Neural progenitor cell (in vitro differentiated cells): Measurements from ENCODE around the gene ELAC2. TPM values are rescaled to one million over a fixed set of nuclear protein-coding genes. Genes with fewer than 3 reads are reported as not detected.

Experiments used
- DNase-seq: peaks from one replicate; pipeline ENCODE4 v3.0.0-alpha.2; 2016; ENCODE audit warnings: low spot score
- H2AFZ ChIP-seq: fragments of 200-600 bp; sonication (generic); replicated peaks from 2 replicates; pipeline ENCODE4 v1.6.1; 2016; ENCODE audit warnings: antibody characterized with exemption
- H3F3A ChIP-seq: fragments of 200-600 bp; sonication (generic); 2 replicates; pipeline ENCODE4 v1.6.1; 2016; ENCODE audit warnings: antibody characterized with exemption, low read depth
- H3K27ac ChIP-seq: fragments of 200-600 bp; sonication (generic); 2 replicates; pipeline ENCODE4 v1.5.1; 2016; ENCODE audit warnings: mild to moderate bottlenecking
- H3K27me3 ChIP-seq: fragments of 200-600 bp; sonication (generic); 2 replicates; pipeline ENCODE4 v1.6.1; 2016; ENCODE audit warnings: mild to moderate bottlenecking, moderate library complexity
- H3K36me3 ChIP-seq: fragments of 200-600 bp; sonication (generic); 2 replicates; pipeline ENCODE4 v1.5.1; 2016
- H3K4me1 ChIP-seq: fragments of 200-600 bp; sonication (generic); 2 replicates; pipeline ENCODE4 v1.6.1; 2016; ENCODE audit warnings: mixed run types
- H3K4me2 ChIP-seq: fragments of 200-600 bp; sonication (generic); 2 replicates; pipeline ENCODE4 v1.6.1; 2016
- H3K4me3 ChIP-seq: fragments of 200-600 bp; sonication (generic); 2 replicates; pipeline ENCODE4 v1.5.1; 2016
- H3K79me2 ChIP-seq: fragments of 200-600 bp; sonication (generic); 2 replicates; pipeline ENCODE4 v1.6.1; 2016; ENCODE audit warnings: low read depth
- H3K9ac ChIP-seq: fragments of 200-600 bp; sonication (generic); 2 replicates; pipeline ENCODE4 v1.6.1; 2016
- H3K9me3 ChIP-seq: fragments of 200-600 bp; sonication (generic); 2 replicates; pipeline ENCODE4 v1.5.1; 2016; ENCODE audit warnings: low read depth
- H4K20me1 ChIP-seq: fragments of 200-600 bp; sonication (generic); 2 replicates; pipeline ENCODE4 v1.6.1; 2016; ENCODE audit warnings: low read depth
- H3K27ac Mint-ChIP-seq: 3 replicates; pipeline ENCODE4 v1.8.0; 2021; ENCODE audit warnings: mixed read lengths
- H3K27me3 Mint-ChIP-seq: 2 replicates; pipeline ENCODE4 v1.8.0; 2022; ENCODE audit warnings: low read depth, mild to moderate bottlenecking, inconsistent platforms, moderate library complexity, mixed read lengths; ENCODE audit not compliant: insufficient read depth
- H3K36me3 Mint-ChIP-seq: 3 replicates; pipeline ENCODE4 v1.8.0; 2021; ENCODE audit warnings: mixed read lengths
- H3K4me1 Mint-ChIP-seq: 3 replicates; pipeline ENCODE4 v1.8.0; 2021; ENCODE audit warnings: mixed read lengths
- H3K4me3 Mint-ChIP-seq: 3 replicates; pipeline ENCODE4 v1.8.0; 2021; ENCODE audit warnings: mild to moderate bottlenecking, moderate library complexity, mixed read lengths
- H3K9me3 Mint-ChIP-seq: 3 replicates; pipeline ENCODE4 v1.8.0; 2020; ENCODE audit warnings: mixed read lengths
- EZH2 ChIP-seq: fragments of 200-600 bp; sonication (generic); IDR thresholded peaks from 2 replicates; pipeline ENCODE4 v1.6.1; 2017; ENCODE audit warnings: antibody characterized with exemption, mild to moderate bottlenecking, moderate library complexity
- EZH2phosphoT487 ChIP-seq: fragments of 200-600 bp; sonication (generic); IDR thresholded peaks from 2 replicates; pipeline ENCODE4 v1.6.1; 2017; ENCODE audit warnings: antibody characterized with exemption
- total RNA-seq: library from RNA; depleted of rRNA; stranded (reverse); fragments of >200 nt; gene quantifications from 2 replicates; pipeline ENCODE4 v1.2.3, GENCODE V29; 2015; ENCODE audit warnings: low replicate concordance
- TF ChIP-seq, protein P1 (sequence below): fragments of 200-600 bp; sonication (generic); IDR thresholded peaks from 2 replicates; pipeline ENCODE4 v1.5.1; 2017; ENCODE audit warnings: antibody characterized with exemption, mild to moderate bottlenecking

Gene ELAC2
- total RNA-seq, 1 donor from 2014 or later: 70.5 TPM

DNA sequence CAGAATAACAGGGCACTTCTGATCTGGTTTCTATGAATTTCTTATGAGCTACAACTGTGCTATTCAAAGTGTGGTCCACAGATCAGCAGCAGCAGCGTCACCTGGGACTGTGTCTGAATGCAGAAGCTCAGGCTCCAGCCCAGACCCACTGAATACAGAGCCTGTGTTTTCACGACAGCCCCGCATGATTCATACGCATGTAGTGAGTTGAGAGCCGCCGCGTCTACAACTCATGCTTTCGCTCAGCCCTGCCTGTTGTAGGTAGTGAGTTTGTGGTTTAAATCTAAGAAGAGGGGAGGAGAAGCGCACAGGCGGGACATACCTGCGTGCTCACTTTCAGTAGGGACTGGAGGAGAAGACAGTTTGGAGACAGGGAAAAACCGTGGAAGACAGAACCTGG lies 28.5 kb upstream of the ELAC2 start:
- no peaks in the 10 kb centered on the region for H3F3A ChIP-seq
- no peaks in the 10 kb centered on the region for H3K36me3 ChIP-seq
- Mint-ChIP-seq H3K4me3 (no peak overlapping the region), H3K27ac (no peak overlapping the region), H3K4me1 (peaks cover 6% of the 10 kb centered on the region), H3K9me3 (no peaks in the 10 kb centered on the region), H3K36me3 (no peaks in the 10 kb centered on the region), H3K27me3 (peaks cover 8% of the 10 kb centered on the region)
- no peak overlapping the region for H3K27ac ChIP-seq
- no peaks in the 10 kb centered on the region for H3K4me1 ChIP-seq
- no peak for DNase-seq
- H3K79me2 ChIP-seq: no peaks in the 10 kb centered on the region
- no peak overlapping the region for H3K9ac ChIP-seq
- no peaks in the 10 kb centered on the region for H4K20me1 ChIP-seq
- no peaks in the 10 kb centered on the region for H3K27me3 ChIP-seq
- no peak for TF ChIP-seq EZH2
- no peak for TF ChIP-seq EZH2phosphoT487
- TF ChIP-seq, protein P1, sequence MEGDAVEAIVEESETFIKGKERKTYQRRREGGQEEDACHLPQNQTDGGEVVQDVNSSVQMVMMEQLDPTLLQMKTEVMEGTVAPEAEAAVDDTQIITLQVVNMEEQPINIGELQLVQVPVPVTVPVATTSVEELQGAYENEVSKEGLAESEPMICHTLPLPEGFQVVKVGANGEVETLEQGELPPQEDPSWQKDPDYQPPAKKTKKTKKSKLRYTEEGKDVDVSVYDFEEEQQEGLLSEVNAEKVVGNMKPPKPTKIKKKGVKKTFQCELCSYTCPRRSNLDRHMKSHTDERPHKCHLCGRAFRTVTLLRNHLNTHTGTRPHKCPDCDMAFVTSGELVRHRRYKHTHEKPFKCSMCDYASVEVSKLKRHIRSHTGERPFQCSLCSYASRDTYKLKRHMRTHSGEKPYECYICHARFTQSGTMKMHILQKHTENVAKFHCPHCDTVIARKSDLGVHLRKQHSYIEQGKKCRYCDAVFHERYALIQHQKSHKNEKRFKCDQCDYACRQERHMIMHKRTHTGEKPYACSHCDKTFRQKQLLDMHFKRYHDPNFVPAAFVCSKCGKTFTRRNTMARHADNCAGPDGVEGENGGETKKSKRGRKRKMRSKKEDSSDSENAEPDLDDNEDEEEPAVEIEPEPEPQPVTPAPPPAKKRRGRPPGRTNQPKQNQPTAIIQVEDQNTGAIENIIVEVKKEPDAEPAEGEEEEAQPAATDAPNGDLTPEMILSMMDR: no peak
- no peak overlapping the region for H3K4me2 ChIP-seq
- peak overlapping the region; percentile 8 for H2AFZ ChIP-seq
- H3K4me3 ChIP-seq: no peak overlapping the region
- no peaks in the 10 kb centered on the region for H3K9me3 ChIP-seq

DNA sequence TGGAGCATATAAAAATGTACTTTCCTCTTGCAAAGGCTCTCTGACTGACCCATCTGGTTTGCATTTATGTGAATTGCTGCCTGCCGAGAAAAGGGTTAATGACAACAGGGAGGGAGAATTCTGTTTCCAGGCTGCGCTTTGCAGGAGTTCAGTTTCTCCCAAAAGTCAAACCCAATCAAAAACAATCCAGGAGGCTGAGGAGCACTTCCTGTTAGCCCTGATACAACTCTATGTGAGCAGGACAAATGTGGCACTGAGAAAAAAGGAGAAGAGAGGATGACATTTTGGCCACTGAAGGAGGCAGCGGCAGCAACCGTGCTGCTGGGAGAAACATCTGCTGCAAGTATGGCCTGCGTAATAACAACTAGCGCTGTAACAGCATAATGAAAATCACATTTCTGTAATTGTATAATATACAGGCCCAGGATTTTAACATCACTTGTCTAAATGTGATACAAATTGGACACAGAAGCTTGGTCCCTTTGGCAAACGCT lies 26.8 kb upstream of the ELAC2 start:
- Histone ChIP-seq H3K36me3 (no peaks in the 10 kb centered on the region), H3K4me1 (no peaks in the 10 kb centered on the region), H2AFZ (peak overlapping the region; percentile 50), H3K27me3 (no peaks in the 10 kb centered on the region), H3K9me3 (no peaks in the 10 kb centered on the region), H3K9ac (no peak overlapping the region), H3K4me3 (no peak overlapping the region), H3K27ac (no peak overlapping the region), H3K79me2 (no peaks in the 10 kb centered on the region), H4K20me1 (no peaks in the 10 kb centered on the region), H3K4me2 (no peak overlapping the region), H3F3A (no peaks in the 10 kb centered on the region)
- peaks cover 6% of the 10 kb centered on the region for H3K4me1 Mint-ChIP-seq
- no peaks in the 10 kb centered on the region for H3K9me3 Mint-ChIP-seq
- no peak overlapping the region for H3K27ac Mint-ChIP-seq
- no peak for TF ChIP-seq EZH2
- TF ChIP-seq EZH2phosphoT487: no peak
- TF ChIP-seq, protein P1: no peak
- no peak overlapping the region for H3K4me3 Mint-ChIP-seq
- DNase-seq: no peak
- H3K27me3 Mint-ChIP-seq: peaks cover 8% of the 10 kb centered on the region
- no peaks in the 10 kb centered on the region for H3K36me3 Mint-ChIP-seq

DNA sequence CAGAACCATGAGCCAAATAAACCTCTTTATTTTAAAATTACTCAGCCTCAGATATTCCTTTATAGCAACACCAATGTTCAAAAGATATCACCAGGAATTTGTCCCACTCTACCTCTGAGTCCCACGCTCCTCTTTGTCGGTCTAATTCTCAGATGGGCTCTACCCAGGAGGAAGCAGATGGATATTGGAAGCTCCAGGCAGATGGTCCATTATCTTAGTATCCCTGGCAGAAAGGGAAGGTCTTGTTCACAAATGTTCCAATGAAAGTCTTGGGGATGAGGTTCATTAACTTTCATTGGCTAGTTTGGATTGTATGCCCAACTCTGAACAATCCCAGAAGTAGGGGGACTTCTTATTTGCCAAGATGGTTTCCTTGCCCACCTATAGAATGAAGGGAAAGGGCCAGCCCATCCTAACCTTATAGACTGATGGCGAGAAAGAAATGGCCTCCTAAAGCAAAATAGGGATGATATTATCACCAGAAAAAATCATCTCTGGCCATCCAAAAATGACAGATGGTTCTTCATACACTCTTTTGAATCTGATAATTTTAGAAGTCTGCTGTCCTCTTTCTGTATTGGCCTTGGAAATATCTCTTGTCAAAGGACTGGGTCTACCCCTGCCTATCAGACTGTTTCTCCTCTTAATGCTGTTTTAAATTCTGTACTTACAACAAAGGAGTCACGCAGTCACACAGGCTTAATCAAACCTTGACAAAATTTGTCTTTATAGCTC lies 21.3 kb upstream of the ELAC2 start:
- Histone ChIP-seq H3K27me3 (no peaks in the 10 kb centered on the region), H4K20me1 (no peaks in the 10 kb centered on the region), H3K4me2 (no peak overlapping the region), H3K9ac (no peak overlapping the region), H3K36me3 (no peaks in the 10 kb centered on the region), H3K4me3 (no peak overlapping the region), H3K9me3 (no peaks in the 10 kb centered on the region), H2AFZ (no peak overlapping the region), H3F3A (no peaks in the 10 kb centered on the region), H3K79me2 (no peaks in the 10 kb centered on the region), H3K27ac (no peak overlapping the region), H3K4me1 (no peaks in the 10 kb centered on the region)
- H3K9me3 Mint-ChIP-seq: peaks cover 22% of the 10 kb centered on the region
- no peak for DNase-seq
- no peak overlapping the region for H3K27ac Mint-ChIP-seq
- H3K27me3 Mint-ChIP-seq: peaks cover 3% of the 10 kb centered on the region
- H3K4me3 Mint-ChIP-seq: no peak overlapping the region
- H3K4me1 Mint-ChIP-seq: peaks cover 2% of the 10 kb centered on the region
- TF ChIP-seq, protein P1: no peak
- TF ChIP-seq EZH2 (no peak), EZH2phosphoT487 (no peak)
- H3K36me3 Mint-ChIP-seq: no peaks in the 10 kb centered on the region
